ENCODE measurements around the gene MPZL1. TPM values are rescaled to one million over a fixed set of nuclear protein-coding genes. Genes with fewer than 3 reads are reported as not detected.

Gene MPZL1
- total RNA-seq, 1 experiment from 2014 or later, result 52.9 TPM

GRCh38 chr1:167750641-167751040 is 28.9 kb downstream of the MPZL1 start:
- ChIA-PET CTCF (no interaction called here), RAD21 (ENCODE audit: low non-redundant PET in 1 of 2, low total read pairs in 2 of 2, uncharacterized antibody in 2 of 2, unreplicated experiment in 2 of 2) (no interaction called here), POLR2A (no interaction called here)
- Histone ChIP-seq H3K27me3 (ENCODE audit: insufficient read depth, low read length) (no peaks in the 10 kb centered on the region), H3K9me3 (ENCODE audit: control insufficient read depth in 1 of 2, insufficient read depth in 1 of 2, low read depth in 1 of 2, low read length in 2 of 2) (no peaks in the 10 kb centered on the region), H3K4me1 (ENCODE audit: control insufficient read depth in 1 of 2, insufficient read depth in 2 of 2, low read length in 2 of 2) (peaks cover 4 to 15% of the 10 kb centered on the region in 2 experiments; a peak in 3 of 4 replicates), H3K36me3 (ENCODE audit: control insufficient read depth in 1 of 2, insufficient read depth in 2 of 2, low read length in 2 of 2) (no peaks in the 10 kb centered on the region), H3K27ac (ENCODE audit: low read depth, low read length) (no peak overlapping the region), H3K9ac (ENCODE audit: low read length) (no peak overlapping the region), H3K4me3 (replicated peaks in 1 of 2; ENCODE audit: low read depth in 1 of 2, low read length in 2 of 2) (no peak overlapping the region), H2AFZ (ENCODE audit: low read depth, low read length, poor library complexity, severe bottlenecking) (no peak overlapping the region), H3K4me2 (ENCODE audit: low read length) (no peak overlapping the region), H3K79me2 (ENCODE audit: insufficient read depth, low read length) (peaks cover 72% of the 10 kb centered on the region), H4K20me1 (ENCODE audit: insufficient read depth) (no peaks in the 10 kb centered on the region), H3K9me2 (ENCODE audit: insufficient read depth) (no peaks in the 10 kb centered on the region)
- intact Hi-C loops (cut with micrococcal nuclease), result no loop called here
- DNase-seq (ENCODE audit: low read depth, low spot score), result no peak
- no peak for TF ChIP-seq CEBPB (IDR thresholded peaks at IDR 0.05; ENCODE audit: low read depth)
- BruUV-seq (replicated peaks), result no TSS peak
- ATAC-seq, result no peak

GRCh38 chr1:167751676-167752075 is 29.9 kb downstream of the MPZL1 start:
- Histone ChIP-seq H3K9me3 (ENCODE audit: control insufficient read depth in 1 of 2, insufficient read depth in 1 of 2, low read depth in 1 of 2, low read length in 2 of 2) (no peaks in the 10 kb centered on the region), H3K4me3 (replicated peaks in 1 of 2; ENCODE audit: low read depth in 1 of 2, low read length in 2 of 2) (no peak overlapping the region), H3K4me2 (ENCODE audit: low read length) (peak overlapping the region; percentile 30), H3K4me1 (ENCODE audit: control insufficient read depth in 1 of 2, insufficient read depth in 2 of 2, low read length in 2 of 2) (peaks cover 4 to 15% of the 10 kb centered on the region in 2 experiments; a peak in 3 of 4 replicates), H3K79me2 (ENCODE audit: insufficient read depth, low read length) (peaks cover 70% of the 10 kb centered on the region), H3K9ac (ENCODE audit: low read length) (no peak overlapping the region), H4K20me1 (ENCODE audit: insufficient read depth) (no peaks in the 10 kb centered on the region), H3K9me2 (ENCODE audit: insufficient read depth) (no peaks in the 10 kb centered on the region), H2AFZ (ENCODE audit: low read depth, low read length, poor library complexity, severe bottlenecking) (no peak overlapping the region), H3K36me3 (ENCODE audit: control insufficient read depth in 1 of 2, insufficient read depth in 2 of 2, low read length in 2 of 2) (no peaks in the 10 kb centered on the region), H3K27ac (ENCODE audit: low read depth, low read length) (no peak overlapping the region), H3K27me3 (ENCODE audit: insufficient read depth, low read length) (no peaks in the 10 kb centered on the region)
- POLR2A ChIA-PET, result no interaction called here
- BruUV-seq (replicated peaks), result no TSS peak
- DNase-seq (ENCODE audit: low read depth, low spot score), result no peak
- no peak for ATAC-seq
- intact Hi-C loops (cut with micrococcal nuclease), result no loop called here
- RAD21 ChIA-PET (ENCODE audit: low non-redundant PET in 1 of 2, low total read pairs in 2 of 2, uncharacterized antibody in 2 of 2, unreplicated experiment in 2 of 2), result no interaction called here
- CTCF ChIA-PET, result no interaction called here
- TF ChIP-seq ATF3 (IDR thresholded peaks at IDR 0.05) (no peak), JUND (IDR thresholded peaks at IDR 0.05) (no peak), SIN3A (IDR thresholded peaks at IDR 0.05; ENCODE audit: low read depth) (no peak), REST (IDR thresholded peaks at IDR 0.05; ENCODE audit: low read depth) (no peak), RAD21 (IDR thresholded peaks at IDR 0.05; ENCODE audit: low read depth) (no peak), FOSL1 (IDR thresholded peaks at IDR 0.05; ENCODE audit: low read depth) (no peak), POLR2A (IDR thresholded peaks at IDR 0.05; ENCODE audit: borderline replicate concordance, extremely low read depth, insufficient read depth, insufficient read length) (no peak), SRF (IDR thresholded peaks at IDR 0.05; ENCODE audit: low read depth) (no peak), CEBPB (IDR thresholded peaks at IDR 0.05; ENCODE audit: low read depth) (no peak), EGR1 (IDR thresholded peaks at IDR 0.05; ENCODE audit: low read depth) (no peak), CBX3 (IDR thresholded peaks at IDR 0.05; ENCODE audit: low read depth) (no peak), ZBTB33 (IDR thresholded peaks at IDR 0.05; ENCODE audit: extremely low read depth, insufficient replicate concordance, low read length) (no peak)
- TF ChIP-seq, protein P1, sequence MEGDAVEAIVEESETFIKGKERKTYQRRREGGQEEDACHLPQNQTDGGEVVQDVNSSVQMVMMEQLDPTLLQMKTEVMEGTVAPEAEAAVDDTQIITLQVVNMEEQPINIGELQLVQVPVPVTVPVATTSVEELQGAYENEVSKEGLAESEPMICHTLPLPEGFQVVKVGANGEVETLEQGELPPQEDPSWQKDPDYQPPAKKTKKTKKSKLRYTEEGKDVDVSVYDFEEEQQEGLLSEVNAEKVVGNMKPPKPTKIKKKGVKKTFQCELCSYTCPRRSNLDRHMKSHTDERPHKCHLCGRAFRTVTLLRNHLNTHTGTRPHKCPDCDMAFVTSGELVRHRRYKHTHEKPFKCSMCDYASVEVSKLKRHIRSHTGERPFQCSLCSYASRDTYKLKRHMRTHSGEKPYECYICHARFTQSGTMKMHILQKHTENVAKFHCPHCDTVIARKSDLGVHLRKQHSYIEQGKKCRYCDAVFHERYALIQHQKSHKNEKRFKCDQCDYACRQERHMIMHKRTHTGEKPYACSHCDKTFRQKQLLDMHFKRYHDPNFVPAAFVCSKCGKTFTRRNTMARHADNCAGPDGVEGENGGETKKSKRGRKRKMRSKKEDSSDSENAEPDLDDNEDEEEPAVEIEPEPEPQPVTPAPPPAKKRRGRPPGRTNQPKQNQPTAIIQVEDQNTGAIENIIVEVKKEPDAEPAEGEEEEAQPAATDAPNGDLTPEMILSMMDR (IDR thresholded peaks at IDR 0.05 in 2 of 3, conservative IDR thresholded peaks at IDR 0.05 in 1 of 3; ENCODE audit: borderline replicate concordance in 1 of 3, insufficient read depth in 1 of 3, low read depth in 2 of 3, low read length in 2 of 3), result no peak
- TF ChIP-seq, protein P2, sequence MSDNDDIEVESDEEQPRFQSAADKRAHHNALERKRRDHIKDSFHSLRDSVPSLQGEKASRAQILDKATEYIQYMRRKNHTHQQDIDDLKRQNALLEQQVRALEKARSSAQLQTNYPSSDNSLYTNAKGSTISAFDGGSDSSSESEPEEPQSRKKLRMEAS (IDR thresholded peaks at IDR 0.05), result no peak
